Right lobe of liver (tissue), 4 donors: ENCODE results near the gene EVC.

Experiments
- POLR2A ChIP-seq: fragments of 450-650 bp; IDR thresholded peaks from one replicate; pipeline ENCODE4 v1.6.1; 2017; ENCODE audit warnings: antibody characterized with exemption, mild to moderate bottlenecking
- TF ChIP-seq, protein P1 (sequence below), 4 donors: fragments of 200-600 bp in 3 of 4; fragments of 450-650 bp in 1 of 4; IDR thresholded peaks; one replicate each; pipeline versions ENCODE4 v1.5.1 to v1.8.0; 2016 to 2022; ENCODE audit warnings: antibody characterized with exemption in 4 of 4, mild to moderate bottlenecking in 2 of 4
- donor health status: DM: no; HTN: no; CAD: no.
- donor health status: DM: no; HTN: no; CAD: no.
- donor health status: DM: no; HTN: yes; CAD: no.

DNA sequence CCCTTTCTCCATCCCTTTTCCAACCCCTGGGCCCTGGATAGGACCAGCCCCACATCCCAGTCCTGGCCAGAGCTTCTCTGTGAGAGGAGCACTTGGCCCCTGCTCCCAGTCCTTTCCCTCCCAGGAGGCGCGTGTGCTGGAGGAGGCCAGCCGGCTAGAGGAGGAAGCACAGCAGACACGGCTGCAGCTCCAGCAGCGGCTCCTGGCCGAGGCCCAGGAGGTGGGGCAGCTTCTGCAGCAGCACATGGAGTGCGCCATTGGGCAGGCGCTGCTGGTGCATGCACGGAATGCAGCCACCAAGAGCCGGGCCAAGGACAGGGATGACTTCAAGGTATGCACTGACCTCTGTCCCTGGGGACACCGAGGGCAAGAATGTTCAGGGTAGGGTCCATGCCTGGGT, 87.5 kb downstream of the EVC start:
- TF ChIP-seq, protein P1, sequence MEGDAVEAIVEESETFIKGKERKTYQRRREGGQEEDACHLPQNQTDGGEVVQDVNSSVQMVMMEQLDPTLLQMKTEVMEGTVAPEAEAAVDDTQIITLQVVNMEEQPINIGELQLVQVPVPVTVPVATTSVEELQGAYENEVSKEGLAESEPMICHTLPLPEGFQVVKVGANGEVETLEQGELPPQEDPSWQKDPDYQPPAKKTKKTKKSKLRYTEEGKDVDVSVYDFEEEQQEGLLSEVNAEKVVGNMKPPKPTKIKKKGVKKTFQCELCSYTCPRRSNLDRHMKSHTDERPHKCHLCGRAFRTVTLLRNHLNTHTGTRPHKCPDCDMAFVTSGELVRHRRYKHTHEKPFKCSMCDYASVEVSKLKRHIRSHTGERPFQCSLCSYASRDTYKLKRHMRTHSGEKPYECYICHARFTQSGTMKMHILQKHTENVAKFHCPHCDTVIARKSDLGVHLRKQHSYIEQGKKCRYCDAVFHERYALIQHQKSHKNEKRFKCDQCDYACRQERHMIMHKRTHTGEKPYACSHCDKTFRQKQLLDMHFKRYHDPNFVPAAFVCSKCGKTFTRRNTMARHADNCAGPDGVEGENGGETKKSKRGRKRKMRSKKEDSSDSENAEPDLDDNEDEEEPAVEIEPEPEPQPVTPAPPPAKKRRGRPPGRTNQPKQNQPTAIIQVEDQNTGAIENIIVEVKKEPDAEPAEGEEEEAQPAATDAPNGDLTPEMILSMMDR (IDR thresholded peaks at IDR 0.05), result no peak
- TF ChIP-seq POLR2A, result no peak
